Brain pericyte (primary cell): Measurements from ENCODE around the gene LRP1B.
A peak's percentile ranks its signal among the peaks of the same experiment; 100 is the strongest.

Experiments used
- DNase-seq: peaks from one replicate; pipeline ENCODE4 v3.0.0-alpha.2; 2012; ENCODE audit warnings: low read depth, low spot score

The LRP1B gene

DNA sequence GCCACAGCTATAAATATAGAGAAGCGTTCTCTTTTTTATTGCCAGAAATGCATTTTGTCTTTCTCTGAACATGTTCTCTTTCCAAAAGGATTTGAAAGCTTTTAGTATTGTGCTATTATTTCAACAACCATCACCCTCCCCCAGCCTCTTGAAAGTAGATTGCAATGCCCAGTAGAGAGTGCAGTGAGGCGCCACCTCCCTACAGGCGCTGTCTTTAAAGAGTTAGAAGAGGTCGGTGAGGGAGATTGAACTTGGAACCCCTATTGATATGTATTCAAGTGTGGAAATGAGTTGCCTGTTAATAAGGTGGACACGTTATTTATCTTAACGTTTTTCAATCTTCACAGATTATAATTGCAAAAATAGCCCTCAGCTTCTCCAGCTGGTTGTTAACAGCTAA is 360.3 kb downstream of the LRP1B start:
- DNase-seq: no peak

DNA sequence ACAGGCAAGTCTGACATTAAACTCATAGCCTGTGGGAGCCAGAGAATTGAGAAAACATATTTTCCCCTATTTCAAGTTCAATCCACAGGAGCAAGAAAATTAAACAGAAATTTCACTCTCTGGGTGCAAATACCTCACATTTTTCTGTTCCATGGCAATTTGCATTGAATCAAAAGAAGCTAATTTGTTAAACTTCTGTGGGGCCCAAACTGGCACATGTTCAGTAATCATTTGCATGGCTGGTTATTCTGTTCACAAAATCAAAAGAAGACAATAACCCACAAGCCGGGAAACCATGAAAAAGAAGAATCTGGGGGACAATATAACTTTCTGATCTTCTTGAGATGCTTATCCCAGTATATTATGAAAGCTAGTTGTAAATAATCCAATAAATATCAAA is 363.1 kb downstream of the LRP1B start:
- no peak for DNase-seq

DNA sequence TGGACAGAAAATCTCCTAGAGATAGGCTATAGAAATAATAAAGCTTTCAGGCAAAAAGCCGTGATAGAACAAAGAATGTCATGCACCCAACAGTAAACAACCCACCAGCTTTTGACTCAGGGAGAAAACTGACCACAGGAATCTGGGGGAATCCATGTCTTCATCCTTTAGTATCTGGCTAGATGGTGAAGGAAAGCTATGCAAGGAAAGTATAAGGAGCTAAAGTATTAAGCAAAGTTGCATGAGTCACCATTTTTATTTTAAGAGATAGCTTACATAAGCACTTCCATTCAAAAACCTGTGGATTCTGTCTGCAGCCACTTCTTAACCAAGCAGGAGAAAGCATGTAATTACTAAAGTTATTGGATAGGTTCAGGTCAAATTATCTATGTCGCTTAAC is 363.8 kb downstream of the LRP1B start:
- peak; percentile 18 for DNase-seq

DNA sequence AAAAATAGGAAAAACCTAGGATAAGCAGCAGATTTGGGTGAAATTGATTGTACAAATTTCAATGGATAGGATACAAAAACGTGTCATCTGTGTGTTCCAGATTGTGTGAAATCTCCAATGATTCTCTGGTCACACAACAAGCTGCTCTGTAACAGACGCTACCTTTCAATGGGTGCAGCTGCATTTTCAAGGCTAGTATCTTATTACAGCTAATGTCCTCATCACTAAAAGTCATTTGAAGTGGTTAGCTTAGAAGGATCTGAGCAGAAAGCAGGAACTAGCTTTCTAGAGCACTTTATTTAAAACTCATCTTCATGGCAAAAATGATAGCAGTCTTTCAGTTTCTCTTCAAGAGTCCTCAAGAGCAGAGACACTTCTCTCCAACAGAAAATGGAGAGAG is 364.6 kb downstream of the LRP1B start:
- no peak for DNase-seq

DNA sequence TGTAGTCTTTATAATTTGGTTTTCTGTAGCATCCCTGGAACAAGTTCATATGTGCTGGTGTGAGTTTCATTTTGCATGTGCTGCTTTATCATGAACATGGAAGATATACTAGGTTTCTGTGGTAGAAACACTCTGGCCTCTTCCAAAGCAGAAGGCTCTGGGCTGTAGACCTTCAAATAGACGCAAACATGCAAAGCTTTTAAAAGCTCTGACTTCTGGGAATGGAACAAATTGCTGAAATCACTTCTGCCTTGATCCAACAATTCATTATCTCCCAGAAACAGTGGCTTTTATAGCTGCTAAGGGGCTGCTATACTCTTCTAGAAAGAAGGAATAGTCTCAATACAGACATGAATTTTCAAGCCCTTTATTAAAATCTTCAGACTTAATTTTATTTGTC is 382.2 kb downstream of the LRP1B start:
- DNase-seq: no peak

DNA sequence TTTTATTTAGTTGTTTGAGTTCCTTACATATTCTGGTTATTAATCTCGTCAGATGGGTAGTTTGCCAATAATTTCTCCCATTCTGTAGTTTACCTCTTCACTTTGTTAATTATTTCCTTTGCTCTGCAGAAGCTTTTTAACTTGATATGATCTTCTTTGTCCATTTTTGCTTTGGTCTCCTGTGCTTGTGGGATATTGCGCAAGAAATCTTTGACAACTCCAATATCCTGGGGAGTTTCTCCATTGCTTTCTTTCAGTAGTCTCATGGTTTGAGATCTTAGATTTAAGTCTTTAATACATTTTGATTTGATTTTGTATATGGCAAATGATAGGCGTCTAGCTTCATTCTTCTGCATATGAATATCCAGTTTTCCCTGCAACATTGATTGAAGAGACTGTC is 389.2 kb downstream of the LRP1B start:
- no peak for DNase-seq

DNA sequence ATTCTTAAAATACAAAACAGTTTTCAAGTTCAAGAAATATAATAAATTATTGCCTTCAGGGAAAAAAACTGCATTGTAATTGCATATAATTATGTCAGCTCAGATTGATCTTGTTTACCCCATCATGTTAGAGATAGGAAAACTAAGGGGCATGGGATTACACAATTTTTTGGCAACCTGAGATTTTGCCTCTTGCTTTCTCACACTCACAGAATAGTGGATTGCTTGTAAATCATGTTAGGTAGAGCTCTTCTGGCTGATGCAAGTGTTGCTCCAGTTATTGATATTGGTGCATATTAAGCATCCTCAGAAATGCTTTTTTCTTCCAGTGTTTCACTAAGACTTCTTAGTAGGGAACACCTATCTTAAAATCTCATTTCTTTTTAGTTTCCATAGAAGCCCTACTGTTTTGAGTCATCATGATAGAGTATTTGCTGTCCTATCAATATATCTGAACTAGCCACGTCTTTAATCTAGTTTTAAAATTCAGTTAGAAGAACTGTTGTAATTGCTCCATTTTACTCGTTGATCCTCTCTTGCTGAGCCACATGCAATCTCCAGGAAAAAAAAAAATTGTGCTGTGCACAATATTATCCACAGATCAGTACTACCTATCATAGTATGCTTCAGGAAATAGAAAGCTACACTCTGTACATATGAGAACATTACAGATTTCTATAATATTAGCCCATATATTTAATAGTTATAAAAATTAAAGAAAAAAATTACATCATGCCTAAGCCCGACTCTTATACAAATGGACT is 393.1 kb downstream of the LRP1B start:
- no peak for DNase-seq

DNA sequence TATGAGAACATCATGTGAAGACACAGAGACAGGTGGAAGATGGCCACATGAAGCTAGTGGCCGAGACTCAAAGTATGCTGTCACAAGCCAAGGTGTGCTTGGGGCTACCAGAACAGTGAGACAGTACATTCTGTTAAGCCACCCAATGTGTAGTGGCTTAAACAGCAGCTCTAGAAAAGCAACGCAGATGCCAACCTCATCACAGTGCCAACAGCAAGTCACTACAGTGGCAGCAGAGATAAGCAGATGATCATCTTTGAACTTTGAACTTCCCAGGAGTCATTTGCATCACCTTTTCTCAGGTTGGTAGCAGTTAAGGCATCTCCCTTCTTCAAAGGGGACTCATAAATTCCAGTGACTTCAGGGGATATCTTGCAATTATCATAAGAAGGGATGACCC is 394.4 kb downstream of the LRP1B start:
- DNase-seq: no peak

DNA sequence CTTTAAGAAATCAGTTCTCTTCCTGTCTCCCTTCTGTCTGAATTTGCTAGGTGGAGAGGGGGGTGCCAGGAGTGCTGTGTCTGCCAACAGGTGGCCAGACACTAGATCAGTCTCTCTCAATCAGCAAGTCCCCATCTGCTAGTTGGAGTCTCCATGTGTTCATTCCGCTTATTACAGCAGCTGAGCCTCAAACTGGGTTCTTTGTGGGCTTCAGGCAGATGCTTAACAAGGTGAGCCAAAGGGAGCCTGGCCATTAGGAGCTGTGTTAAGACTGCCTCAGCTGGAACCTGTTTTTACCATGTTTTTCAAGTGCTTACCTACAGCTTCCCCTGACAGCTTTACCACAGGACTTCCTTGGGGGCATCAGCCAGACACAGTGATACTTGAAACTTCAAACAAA is 401.9 kb downstream of the LRP1B start:
- no peak for DNase-seq

DNA sequence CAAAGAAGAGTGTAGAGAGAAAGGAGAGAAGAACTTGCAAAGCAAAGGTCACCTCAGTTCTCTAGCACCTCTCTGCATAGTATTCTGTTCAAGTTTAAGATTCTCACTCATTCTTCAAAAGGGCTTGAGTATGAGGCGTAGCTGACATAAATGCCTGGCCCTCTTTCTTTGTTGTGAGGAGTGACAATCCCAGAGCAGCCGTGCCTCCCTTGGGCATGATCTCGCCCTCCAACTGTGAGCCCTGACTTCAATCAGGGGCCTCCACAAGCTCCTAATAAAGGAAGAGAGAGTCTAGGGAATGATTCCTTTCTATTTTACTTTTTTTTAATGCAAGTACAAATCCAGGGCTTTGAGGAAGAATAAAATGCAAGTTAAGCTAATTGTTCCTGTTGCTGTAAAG is 402.7 kb downstream of the LRP1B start:
- DNase-seq: no peak

DNA sequence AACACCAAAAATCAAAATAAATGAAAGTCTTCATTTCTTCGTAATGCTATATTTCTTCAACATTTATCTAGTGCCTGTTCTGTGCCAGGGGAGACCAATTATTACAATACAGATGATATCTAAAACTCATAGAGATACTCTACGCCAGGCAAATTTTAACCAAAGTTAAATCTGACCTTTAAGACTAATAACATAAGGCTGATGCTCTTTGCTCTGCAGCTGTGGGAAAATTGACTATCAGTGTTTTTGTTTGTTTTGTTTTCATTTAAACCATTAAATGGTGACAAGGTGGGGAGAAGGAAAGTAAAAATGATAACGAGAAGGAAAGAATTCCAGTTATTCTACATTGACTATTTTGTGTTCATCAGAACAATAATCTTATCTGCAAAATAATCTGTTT is 406.4 kb downstream of the LRP1B start:
- DNase-seq: no peak

DNA sequence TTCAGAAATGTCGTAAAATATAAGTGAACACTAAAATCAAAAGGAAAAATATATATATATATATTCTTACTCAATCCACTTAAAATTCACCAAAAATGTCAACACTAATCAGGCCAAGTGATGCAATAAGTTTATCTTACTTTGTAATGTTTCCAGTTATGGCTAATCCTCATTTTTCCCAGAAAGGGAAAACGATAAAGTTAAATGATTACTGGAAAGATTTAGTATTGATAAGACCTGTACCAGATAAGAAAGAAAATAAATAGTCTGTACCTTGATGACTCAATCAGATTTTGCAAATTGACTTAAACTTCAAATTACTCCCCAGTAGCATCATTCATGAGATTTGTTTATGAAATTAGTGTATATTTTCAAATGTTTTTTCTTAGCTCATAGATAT is 407.0 kb downstream of the LRP1B start:
- DNase-seq: no peak

DNA sequence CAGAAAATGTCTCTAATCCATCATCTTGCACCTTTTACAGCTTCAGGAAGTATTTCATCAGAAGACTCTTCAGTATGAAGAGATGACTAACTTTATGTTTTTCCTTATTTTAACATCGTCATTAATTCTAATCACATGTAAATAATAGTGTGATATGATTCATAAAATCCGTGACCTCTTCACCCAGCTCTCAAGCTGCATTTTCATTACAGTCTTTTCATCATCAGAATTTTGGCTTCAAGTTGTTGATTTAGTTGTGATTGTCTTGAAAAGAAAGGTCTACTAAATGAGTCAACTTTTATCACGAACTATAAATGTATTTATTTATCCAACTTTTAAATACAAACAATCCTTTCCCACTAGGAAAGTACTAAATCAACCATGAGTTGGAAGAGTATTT is 410.3 kb downstream of the LRP1B start:
- no peak for DNase-seq

DNA sequence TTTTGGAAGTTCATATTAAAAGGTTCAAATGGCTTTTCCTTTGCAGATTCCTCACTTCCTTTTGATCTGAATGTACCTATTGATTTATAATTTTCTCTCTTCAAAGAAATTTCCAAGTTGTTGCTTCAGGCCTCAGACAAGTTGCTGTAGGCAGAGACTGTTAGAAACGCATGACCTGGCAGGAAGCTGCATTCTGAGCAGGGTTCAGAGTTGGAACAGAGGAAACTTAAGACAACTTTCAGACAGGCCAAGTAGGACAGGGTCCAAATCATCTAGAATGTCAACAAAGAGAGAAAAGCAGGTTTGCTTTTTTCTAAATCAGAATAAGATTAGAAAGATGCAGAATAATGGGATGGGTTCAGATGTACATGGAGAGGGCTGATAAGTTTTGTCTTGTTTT is 416.3 kb downstream of the LRP1B start:
- no peak for DNase-seq

DNA sequence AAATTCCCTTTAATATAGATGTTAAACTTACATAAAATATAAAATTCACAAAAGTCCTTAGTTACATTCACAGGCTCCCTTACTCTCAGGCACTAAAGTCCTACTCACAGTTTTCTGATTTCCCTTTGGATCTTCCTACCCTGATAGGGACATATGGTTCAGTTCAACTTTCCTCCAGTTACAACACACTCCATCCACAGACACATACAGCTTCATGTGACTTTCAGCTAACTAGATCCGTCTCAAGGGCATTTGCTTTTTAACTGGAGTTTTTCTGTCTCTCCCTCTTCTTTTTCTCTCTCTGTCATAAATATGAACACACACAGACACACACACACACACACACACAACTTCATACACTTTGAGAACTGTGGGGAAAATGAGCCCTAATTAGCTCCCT is 419.2 kb downstream of the LRP1B start:
- no peak for DNase-seq

DNA sequence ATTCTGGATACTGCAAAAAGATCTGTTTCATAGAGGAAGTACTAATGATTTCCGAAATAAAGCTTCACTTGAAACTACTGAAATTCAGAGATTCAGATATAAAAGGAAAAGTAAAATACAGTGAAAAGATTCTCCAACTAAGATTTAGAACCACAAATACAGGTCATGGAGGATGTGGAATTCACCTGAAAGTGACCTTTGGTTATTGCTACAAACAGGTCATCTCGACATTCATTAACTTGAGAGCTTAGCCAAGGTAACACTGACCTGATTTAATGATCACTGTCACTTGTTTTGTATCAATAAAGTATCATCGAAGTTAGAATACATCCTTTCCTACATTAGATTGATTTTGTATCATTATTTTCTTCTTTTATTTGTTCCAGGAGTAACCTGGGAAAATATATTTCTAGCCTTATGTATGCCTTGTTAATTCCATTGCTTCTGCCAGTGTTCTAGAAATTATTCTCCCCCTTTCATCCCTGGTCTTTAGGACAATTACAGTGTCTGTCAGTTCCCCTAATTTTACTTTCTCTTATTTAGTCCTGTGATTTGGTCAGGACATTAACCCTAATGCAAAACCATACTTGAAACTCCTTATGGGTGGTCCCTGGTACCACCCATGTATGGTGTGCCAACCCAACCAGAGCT is 420.1 kb downstream of the LRP1B start:
- no peak for DNase-seq

DNA sequence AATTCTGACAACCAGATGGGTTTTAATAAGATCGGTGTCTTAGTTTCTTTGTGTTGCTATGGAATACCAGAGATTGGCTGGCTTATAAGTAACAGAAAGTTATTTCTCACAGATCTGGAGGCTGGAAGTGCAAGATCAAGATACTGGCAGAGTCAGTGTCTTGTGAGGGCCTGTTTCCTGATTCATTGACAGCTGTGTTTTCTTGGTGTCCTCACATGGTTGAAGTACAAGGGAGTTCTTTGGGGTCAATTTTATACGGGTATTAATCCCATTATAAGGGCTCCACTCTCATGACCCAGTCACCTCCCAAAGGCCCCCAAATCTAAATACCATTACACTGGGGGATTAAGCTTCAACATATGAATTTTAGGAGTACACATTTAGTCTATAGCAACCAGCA is 421.1 kb downstream of the LRP1B start:
- DNase-seq: no peak

DNA sequence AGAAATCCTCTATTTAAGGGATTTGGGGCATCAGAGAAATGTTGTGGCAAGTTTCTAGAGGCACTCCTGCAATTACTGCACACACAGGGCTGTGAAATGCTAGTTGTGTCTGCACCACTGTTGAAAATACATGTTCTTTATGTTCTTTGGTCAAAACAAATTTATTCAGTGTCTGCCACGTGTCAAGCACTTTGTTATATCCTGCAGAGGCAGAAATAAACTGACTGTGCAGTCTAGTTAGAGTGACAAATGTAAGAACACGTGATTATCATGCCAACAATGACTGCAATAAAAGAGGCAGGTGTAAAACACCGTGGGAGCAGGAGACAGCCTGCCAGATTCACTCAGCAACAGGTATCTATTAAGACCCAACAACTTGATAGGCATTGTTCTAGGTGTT is 423.3 kb downstream of the LRP1B start:
- no peak for DNase-seq

DNA sequence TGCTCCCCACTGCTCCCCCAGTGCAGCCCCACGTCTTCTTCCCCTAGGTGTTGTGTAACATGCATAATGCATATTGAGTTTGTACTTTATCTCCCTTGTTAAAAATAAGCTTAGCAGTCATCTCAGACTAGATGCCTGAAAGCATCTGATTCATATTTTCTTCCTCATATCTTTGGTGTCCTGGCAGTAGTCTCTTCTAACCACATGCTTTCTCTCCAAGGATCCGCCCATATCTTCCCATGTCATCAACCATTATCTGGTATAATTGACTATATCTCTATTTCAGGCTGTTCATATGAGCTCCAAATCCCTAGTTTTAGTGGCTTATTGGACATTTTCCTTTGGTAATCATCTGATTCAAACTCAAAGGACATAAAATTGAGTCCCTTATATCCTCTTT is 426.3 kb downstream of the LRP1B start:
- DNase-seq: no peak

DNA sequence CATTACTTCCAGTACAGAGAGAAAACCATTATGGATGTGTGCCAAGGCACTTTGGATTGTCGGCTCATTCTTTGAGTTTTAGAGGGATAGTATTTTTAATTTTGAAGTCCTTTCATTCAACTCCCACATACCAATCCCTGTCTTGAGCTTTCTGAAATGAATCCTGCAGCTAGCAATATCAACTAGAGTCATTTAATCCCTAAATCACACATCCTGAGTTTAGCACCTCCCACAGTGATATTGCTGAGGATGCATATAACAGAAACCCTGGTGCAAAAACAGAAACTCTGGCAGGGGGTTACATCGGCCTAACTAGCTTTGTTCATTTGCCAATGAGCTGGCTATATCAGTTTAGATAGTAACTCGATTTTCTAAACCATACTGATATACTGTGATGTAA is 427.3 kb downstream of the LRP1B start:
- no peak for DNase-seq

DNA sequence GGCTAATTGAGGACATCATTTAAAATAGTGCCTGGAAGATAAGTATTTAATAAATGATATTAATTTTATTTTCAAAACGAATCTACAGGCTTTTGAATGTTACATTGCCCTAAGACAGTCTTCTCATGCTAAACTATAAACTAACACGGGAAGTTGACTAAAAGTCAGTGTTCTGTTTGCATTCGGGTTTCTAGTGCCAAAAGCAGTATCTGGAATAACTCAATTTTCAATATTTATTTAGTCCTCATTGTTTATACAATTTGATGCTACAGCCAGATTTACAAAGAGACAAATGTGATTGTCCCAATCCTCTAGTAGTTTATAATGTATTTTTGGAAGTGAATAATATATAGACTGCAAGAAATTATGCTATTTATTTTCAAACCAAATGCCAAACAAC is 429.2 kb downstream of the LRP1B start:
- no peak for DNase-seq

DNA sequence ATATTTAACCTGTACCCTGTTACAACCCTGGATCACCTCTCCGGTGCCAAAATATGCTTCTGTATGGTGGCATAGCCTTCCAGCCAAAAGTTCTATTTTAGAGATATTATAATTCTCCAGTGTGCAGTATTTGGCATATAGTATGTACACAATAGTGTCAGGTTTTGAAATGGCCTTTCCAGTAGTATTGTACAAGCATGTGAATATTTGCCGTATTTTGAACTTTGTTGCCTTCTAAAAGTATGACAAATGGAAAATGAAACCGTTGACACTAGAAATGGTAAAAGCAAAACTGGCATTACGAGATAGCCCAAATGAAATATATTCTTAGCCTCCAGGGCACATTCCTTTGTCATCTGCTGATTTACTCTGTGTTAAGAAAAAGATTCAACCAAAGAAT is 431.2 kb downstream of the LRP1B start:
- no peak for DNase-seq

DNA sequence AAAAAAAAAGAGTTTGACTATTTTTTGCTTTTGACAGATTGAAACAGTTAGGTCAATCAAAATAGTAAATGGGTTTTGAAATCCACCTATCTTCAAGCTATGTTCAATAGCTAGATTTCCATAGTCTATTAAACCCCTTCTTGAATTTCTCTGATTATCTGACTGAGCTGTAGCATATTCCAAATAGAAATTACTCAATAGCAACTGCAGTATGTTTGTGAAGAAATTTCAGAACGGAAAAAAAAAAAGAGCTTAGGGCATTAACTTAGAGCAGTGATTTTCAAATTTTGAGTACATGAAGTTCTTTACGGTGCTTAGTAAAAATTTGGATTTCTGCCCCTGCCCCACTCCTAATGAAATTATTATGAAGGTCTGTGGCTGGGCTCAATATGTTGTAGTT is 432.3 kb downstream of the LRP1B start:
- DNase-seq: no peak

DNA sequence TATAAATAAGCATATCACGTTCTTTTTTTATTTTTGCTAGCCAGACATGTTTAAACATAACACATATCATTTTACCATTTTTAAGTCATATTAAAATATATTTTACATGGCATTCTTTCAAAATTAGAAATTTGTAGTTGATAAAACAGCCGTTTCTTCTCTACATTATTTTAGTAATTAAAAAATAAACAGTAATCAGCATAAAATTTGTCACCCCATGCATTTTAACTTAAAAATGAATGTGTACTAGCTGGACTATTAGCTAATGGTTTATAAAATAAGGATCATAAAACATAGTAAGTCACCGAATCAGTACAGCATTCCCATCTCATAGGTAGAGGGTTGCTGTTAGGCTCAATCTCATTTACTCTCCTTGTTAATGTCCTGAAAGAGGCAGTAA is 433.8 kb downstream of the LRP1B start:
- DNase-seq: no peak
